IPS DF 6.9 (cell line): ENCODE results near the gene PTPN5.

Source experiments
- DNase-seq: peaks from one replicate; pipeline ENCODE4 v3.0.0-alpha.2; 2013; ENCODE audit warnings: low read depth, low spot score
- H3K27ac ChIP-seq: one replicate; pipeline ENCODE4 v1.5.1; 2013; ENCODE audit warnings: low read length, control low read depth
- H3K27me3 ChIP-seq: 2 replicates; pipeline ENCODE4 v1.6.1; 2013; ENCODE audit warnings: mild to moderate bottlenecking, low read length; ENCODE audit not compliant: control insufficient read depth, insufficient read depth
- H3K36me3 ChIP-seq: 2 replicates; pipeline ENCODE4 v1.6.1; 2013; ENCODE audit warnings: low read length; ENCODE audit not compliant: control insufficient read depth, insufficient read depth
- H3K4me1 ChIP-seq: 2 replicates; pipeline ENCODE4 v1.6.1; 2013; ENCODE audit warnings: low read length; ENCODE audit not compliant: control insufficient read depth, insufficient read depth
- H3K4me3 ChIP-seq: 2 replicates; pipeline ENCODE4 v1.5.1; 2013; ENCODE audit warnings: mild to moderate bottlenecking, low read length
- H3K9me3 ChIP-seq: 2 replicates; pipeline ENCODE4 v1.6.1; 2013; ENCODE audit warnings: low read length, inconsistent platforms; ENCODE audit not compliant: control insufficient read depth, insufficient read depth
- WGBS: extraction: QIAGEN DNeasy Blood & Tissue Kit; methylation state at CpG from one replicate; pipeline ENCODE4 v1.1.7; 2013; ENCODE audit warnings: mixed read lengths, missing lambda C conversion rate; ENCODE audit not compliant: insufficient read length, insufficient coverage; 5-methylcytosine and 5-hydroxymethylcytosine counted together

Gene PTPN5

GRCh38 chr11:18703001-18703763 lies 88.4 kb downstream of the PTPN5 start:
- Histone ChIP-seq H3K36me3 (no peaks in the 10 kb centered on the region), H3K27ac (no peak overlapping the region), H3K4me3 (no peak overlapping the region), H3K9me3 (no peaks in the 10 kb centered on the region), H3K4me1 (peaks cover 5% of the 10 kb centered on the region), H3K27me3 (0 out of 2 replicates have a peak, but pooled peaks cover 2% of the 10 kb centered on the region)
- WGBS: no CpG with 5 or more reads among the region's 2 CpGs
- no peak for DNase-seq

- H3K4me3 ChIP-seq: no peak overlapping the region
- no peaks in the 10 kb centered on the region for H3K9me3 ChIP-seq
- H3K27me3 ChIP-seq: 0 out of 2 replicates have a peak, but pooled peaks cover 2% of the 10 kb centered on the region
- no peak overlapping the region for H3K27ac ChIP-seq
- no CpG with 5 or more reads among the region's 17 CpGs for WGBS
- H3K4me1 ChIP-seq: peaks cover 3% of the 10 kb centered on the region
- DNase-seq: no peak
- H3K36me3 ChIP-seq: no peaks in the 10 kb centered on the region
Measured at GRCh38 chr11:18701614-18702216, 89.9 kb downstream of the PTPN5 start.

- no peak overlapping the region for H3K4me3 ChIP-seq
- no CpG with 5 or more reads among the region's 7 CpGs for WGBS
- H3K36me3 ChIP-seq: no peaks in the 10 kb centered on the region
- no peak overlapping the region for H3K27ac ChIP-seq
- 0 out of 2 replicates have a peak, but pooled peaks cover 2% of the 10 kb centered on the region for H3K27me3 ChIP-seq
- DNase-seq: no peak
- H3K9me3 ChIP-seq: no peaks in the 10 kb centered on the region
- peaks cover 3% of the 10 kb centered on the region for H3K4me1 ChIP-seq
Measured at GRCh38 chr11:18700872-18701271, 90.7 kb downstream of the PTPN5 start.

GRCh38 chr11:18700375-18700774 lies 91.2 kb downstream of the PTPN5 start:
- no peak overlapping the region for H3K4me3 ChIP-seq
- H3K4me1 ChIP-seq: peaks cover 3% of the 10 kb centered on the region
- H3K9me3 ChIP-seq: no peaks in the 10 kb centered on the region
- H3K36me3 ChIP-seq: no peaks in the 10 kb centered on the region
- 0 out of 2 replicates have a peak, but pooled peaks cover 2% of the 10 kb centered on the region for H3K27me3 ChIP-seq
- H3K27ac ChIP-seq: no peak overlapping the region
- no peak for DNase-seq
- WGBS: no CpG with 5 or more reads among the region's 1 CpG

GRCh38 chr11:18699848-18700261 lies 91.7 kb downstream of the PTPN5 start:
- H3K4me3 ChIP-seq: no peak overlapping the region
- DNase-seq: no peak
- WGBS: no CpG with 5 or more reads among the region's 3 CpGs
- no peaks in the 10 kb centered on the region for H3K9me3 ChIP-seq
- peaks cover 3% of the 10 kb centered on the region for H3K4me1 ChIP-seq
- H3K27me3 ChIP-seq: 0 out of 2 replicates have a peak, but pooled peaks cover 2% of the 10 kb centered on the region
- H3K36me3 ChIP-seq: no peaks in the 10 kb centered on the region
- H3K27ac ChIP-seq: no peak overlapping the region

GRCh38 chr11:18699269-18699596 lies 92.4 kb downstream of the PTPN5 start:
- H3K4me3 ChIP-seq: peak overlapping the region; percentile 86; the same call in 1 of the 2 replicates
- DNase-seq: no peak
- whole genome bisulfite sequencing: no CpG with 5 or more reads among the region's 9 CpGs

GRCh38 chr11:18698341-18699268 lies 93.0 kb downstream of the PTPN5 start, which contains the start of gene TMEM86A:
TMEM86A (plus strand) TSS chr11:18698779; CDS start chr11:18698887, 108 bp downstream.
- Histone ChIP-seq H3K27me3 (0 out of 2 replicates have a peak, but pooled peaks cover 2% of the 10 kb centered on the region), H3K4me3 (peak within 1 kb of the TSS; percentile 86; the same call in 1 of the 2 replicates), H3K4me1 (peaks cover 3% of the 10 kb centered on the region), H3K36me3 (no peaks in the 10 kb centered on the region), H3K27ac (no peak within 1 kb of the TSS), H3K9me3 (no peaks in the 10 kb centered on the region)
- DNase-seq: peak; percentile 52
- WGBS: no CpG with 5 or more reads among the region's 98 CpGs

More at GRCh38 chr11:18699269-18699596, 92.4 kb downstream of the PTPN5 start:
- 0 out of 2 replicates have a peak, but pooled peaks cover 2% of the 10 kb centered on the region for H3K27me3 ChIP-seq
- no peaks in the 10 kb centered on the region for H3K9me3 ChIP-seq
- H3K36me3 ChIP-seq: no peaks in the 10 kb centered on the region
- H3K4me1 ChIP-seq: peaks cover 3% of the 10 kb centered on the region
- H3K27ac ChIP-seq: no peak overlapping the region

GRCh38 chr11:18697576-18697975 lies 94.0 kb downstream of the PTPN5 start:
- Histone ChIP-seq H3K27me3 (0 out of 2 replicates have a peak, but pooled peaks cover 2% of the 10 kb centered on the region), H3K9me3 (no peaks in the 10 kb centered on the region), H3K36me3 (no peaks in the 10 kb centered on the region), H3K4me3 (no peak overlapping the region), H3K27ac (no peak overlapping the region), H3K4me1 (peaks cover 3% of the 10 kb centered on the region)
- no peak for DNase-seq
- WGBS: no CpG with 5 or more reads among the region's 4 CpGs

GRCh38 chr11:18696638-18697225 lies 94.9 kb downstream of the PTPN5 start:
- Histone ChIP-seq H3K36me3 (no peaks in the 10 kb centered on the region), H3K27me3 (0 out of 2 replicates have a peak, but pooled peaks cover 2% of the 10 kb centered on the region), H3K4me1 (peaks cover 3% of the 10 kb centered on the region), H3K27ac (no peak overlapping the region), H3K4me3 (no peak overlapping the region), H3K9me3 (no peaks in the 10 kb centered on the region)
- no peak for DNase-seq
- no CpG with 5 or more reads among the region's 2 CpGs for WGBS
